ENCODE data around the gene UBC. TPM values are rescaled to one million over a fixed set of nuclear protein-coding genes. Genes with fewer than 3 reads are reported as not detected.

Gene UBC
- total RNA-seq, 4 donors from 2014 or later = 1,267 to 2,383 (median 1,576) TPM

DNA sequence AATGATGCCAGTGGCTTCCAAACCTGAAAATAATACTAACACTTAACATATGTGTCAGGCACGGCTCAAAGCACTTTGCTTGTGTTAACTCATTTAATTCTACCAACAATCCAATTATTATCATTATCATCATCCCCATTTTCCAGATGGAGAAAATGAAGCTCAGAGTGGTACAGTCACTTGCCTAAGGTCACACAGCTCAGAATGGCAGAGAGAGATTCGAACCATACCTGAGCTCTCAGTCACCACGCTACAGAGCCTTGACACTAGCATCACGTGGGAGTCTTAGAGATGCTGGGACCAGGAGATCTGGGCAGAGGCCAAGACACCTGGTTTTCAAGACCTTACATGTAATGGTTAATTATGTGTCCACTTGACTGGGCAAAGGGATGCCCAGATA is 40.3 kb upstream of the UBC start:
- DNase-seq (ENCODE audit: extremely low spot score) = no peak
- H3K9me3 ChIP-seq = no peaks in the 10 kb centered on the region
- H3K36me3 ChIP-seq = peaks cover 47 to 99% (median 94%) of the 10 kb centered on the region in 4 donors
- WGBS = 92% methylated on average over 4 of the region's 4 CpGs
- TF ChIP-seq POLR2A (IDR thresholded peaks at IDR 0.05; ENCODE audit: low read depth) (no peak), EP300 (IDR thresholded peaks at IDR 0.05) (no peak), POLR2AphosphoS5 (IDR thresholded peaks at IDR 0.05) (no peak)
- TF ChIP-seq, protein P1, sequence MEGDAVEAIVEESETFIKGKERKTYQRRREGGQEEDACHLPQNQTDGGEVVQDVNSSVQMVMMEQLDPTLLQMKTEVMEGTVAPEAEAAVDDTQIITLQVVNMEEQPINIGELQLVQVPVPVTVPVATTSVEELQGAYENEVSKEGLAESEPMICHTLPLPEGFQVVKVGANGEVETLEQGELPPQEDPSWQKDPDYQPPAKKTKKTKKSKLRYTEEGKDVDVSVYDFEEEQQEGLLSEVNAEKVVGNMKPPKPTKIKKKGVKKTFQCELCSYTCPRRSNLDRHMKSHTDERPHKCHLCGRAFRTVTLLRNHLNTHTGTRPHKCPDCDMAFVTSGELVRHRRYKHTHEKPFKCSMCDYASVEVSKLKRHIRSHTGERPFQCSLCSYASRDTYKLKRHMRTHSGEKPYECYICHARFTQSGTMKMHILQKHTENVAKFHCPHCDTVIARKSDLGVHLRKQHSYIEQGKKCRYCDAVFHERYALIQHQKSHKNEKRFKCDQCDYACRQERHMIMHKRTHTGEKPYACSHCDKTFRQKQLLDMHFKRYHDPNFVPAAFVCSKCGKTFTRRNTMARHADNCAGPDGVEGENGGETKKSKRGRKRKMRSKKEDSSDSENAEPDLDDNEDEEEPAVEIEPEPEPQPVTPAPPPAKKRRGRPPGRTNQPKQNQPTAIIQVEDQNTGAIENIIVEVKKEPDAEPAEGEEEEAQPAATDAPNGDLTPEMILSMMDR (IDR thresholded peaks at IDR 0.05) = no peak
- H3K27ac ChIP-seq (replicated peaks in 1 of 4) = no peak overlapping the region
- intact Hi-C loops (cut with DNase I) = no loop called here
- H3K4me3 ChIP-seq = no peak overlapping the region
- H3K27me3 ChIP-seq = no peaks in the 10 kb centered on the region
- H3K4me1 ChIP-seq = no peaks in the 10 kb centered on the region

DNA sequence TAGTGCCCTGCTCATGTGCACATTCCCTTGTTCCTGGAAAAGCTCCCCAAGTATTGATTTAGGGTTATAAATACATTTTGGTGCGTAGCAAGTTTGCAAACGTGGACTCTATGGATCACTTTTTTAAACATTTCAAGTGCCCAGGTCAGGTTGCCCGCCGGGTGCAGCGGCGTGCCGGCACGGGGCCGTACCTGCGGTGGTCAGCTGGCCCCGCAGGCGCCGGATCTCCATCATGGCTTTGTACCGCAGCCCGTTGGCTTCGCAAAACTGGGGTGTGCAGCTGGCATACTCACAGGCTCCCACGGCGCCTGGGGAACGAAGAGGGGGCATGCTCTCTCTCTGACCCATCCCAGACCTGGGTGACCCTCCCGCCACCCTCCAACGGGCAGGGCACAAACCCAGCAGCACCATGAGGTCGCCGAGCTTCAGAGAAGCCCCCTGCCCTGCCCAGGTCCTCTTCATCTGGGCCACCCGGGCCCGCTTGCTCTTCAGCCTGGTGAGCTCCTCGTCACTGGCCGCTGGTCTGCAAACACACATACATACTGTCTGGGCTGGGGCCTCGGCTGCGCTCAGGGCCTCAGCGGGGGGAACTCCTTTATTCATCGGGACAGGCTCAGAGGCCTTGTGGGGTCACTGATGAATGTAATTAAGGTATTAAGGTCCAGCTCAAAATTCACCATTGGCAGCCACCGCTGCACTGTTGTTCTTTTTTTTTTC is 39.4 kb upstream of the UBC start:
- Histone ChIP-seq H3K9me3 (no peaks in the 10 kb centered on the region), H3K4me1 (no peaks in the 10 kb centered on the region), H3K27me3 (no peaks in the 10 kb centered on the region), H3K4me3 (no peak overlapping the region), H3K27ac (replicated peaks in 1 of 4) (no peak overlapping the region), H3K36me3 (peaks cover 51 to 100% (median 94%) of the 10 kb centered on the region in 4 donors)
- TF ChIP-seq POLR2AphosphoS5 (IDR thresholded peaks at IDR 0.05) (no peak), POLR2A (IDR thresholded peaks at IDR 0.05; ENCODE audit: low read depth) (no peak), EP300 (IDR thresholded peaks at IDR 0.05) (no peak)
- TF ChIP-seq, protein P1 (IDR thresholded peaks at IDR 0.05) = no peak
- intact Hi-C loops (cut with DNase I) = no loop called here
- no peak for DNase-seq (ENCODE audit: extremely low spot score)
- WGBS = 92% methylated on average over 11 of the region's 32 CpGs

DNA sequence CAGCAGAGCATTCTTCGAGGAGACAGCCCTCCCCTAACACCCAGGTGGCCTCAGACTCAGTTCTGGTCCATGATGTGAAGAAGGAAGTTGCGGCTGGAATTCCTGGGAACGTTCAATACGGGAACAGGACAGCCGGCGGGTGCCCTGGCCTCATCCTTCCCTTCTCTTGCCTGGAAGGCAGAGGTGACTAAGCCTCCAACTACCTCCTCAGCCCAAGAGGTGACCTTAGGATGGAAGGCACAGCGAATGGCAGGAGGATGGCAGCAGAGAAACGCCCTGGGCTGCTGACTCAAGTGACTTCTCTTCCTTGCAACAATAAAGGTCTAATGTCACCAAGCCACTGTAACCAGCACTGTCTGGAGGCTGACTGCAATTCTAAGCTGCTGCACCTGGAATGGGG is 38.4 kb upstream of the UBC start:
- TF ChIP-seq EP300 (IDR thresholded peaks at IDR 0.05) (no peak), POLR2AphosphoS5 (IDR thresholded peaks at IDR 0.05) (no peak), POLR2A (IDR thresholded peaks at IDR 0.05; ENCODE audit: low read depth) (no peak)
- TF ChIP-seq, protein P1 (IDR thresholded peaks at IDR 0.05) = no peak
- Histone ChIP-seq H3K27me3 (no peaks in the 10 kb centered on the region), H3K4me1 (peaks cover 0 to 2% (median 0%) of the 10 kb centered on the region in 4 donors), H3K4me3 (no peak overlapping the region), H3K9me3 (no peaks in the 10 kb centered on the region), H3K27ac (replicated peaks in 1 of 4) (no peak overlapping the region), H3K36me3 (peaks cover 51 to 100% (median 93%) of the 10 kb centered on the region in 4 donors)
- no peak for DNase-seq (ENCODE audit: extremely low spot score)
- 57% methylated on average over 5 of the region's 8 CpGs for WGBS
- intact Hi-C loops (cut with DNase I) = no loop called here

DNA sequence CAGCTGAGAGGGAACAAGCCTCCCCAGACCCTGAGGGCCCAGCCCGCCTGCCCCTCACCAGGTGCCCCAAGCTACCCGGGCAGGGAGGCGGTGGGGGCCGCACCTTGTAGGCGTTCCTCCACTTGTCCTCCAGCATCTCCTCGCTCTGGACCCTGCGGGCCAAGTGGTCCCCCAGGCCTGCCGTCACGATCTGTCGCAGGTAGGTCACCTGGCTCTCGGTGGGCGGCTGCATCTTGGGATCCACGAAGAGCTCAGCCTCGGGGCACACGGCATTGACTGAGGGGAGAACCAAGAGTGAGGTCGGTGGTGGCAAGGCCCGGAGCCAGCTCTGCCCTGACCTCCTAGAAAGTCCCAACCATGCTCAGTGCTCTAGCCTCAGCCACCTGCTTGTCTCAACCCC is 37.8 kb upstream of the UBC start:
- no peaks in the 10 kb centered on the region for H3K9me3 ChIP-seq
- TF ChIP-seq EP300 (IDR thresholded peaks at IDR 0.05) = no peak
- TF ChIP-seq, protein P1 (IDR thresholded peaks at IDR 0.05) = no peak
- TF ChIP-seq POLR2A (IDR thresholded peaks at IDR 0.05; ENCODE audit: low read depth) = no peak
- TF ChIP-seq POLR2AphosphoS5 (IDR thresholded peaks at IDR 0.05) = no peak
- no peak for DNase-seq (ENCODE audit: extremely low spot score)
- 91% methylated on average over 14 of the region's 17 CpGs for WGBS
- no peak overlapping the region for H3K4me3 ChIP-seq
- H3K36me3 ChIP-seq = peaks cover 51 to 100% (median 94%) of the 10 kb centered on the region in 4 donors
- no peaks in the 10 kb centered on the region for H3K27me3 ChIP-seq
- peaks cover 0 to 7% (median 0%) of the 10 kb centered on the region in 4 donors for H3K4me1 ChIP-seq
- intact Hi-C loops (cut with DNase I) = no loop called here
- no peak overlapping the region for H3K27ac ChIP-seq (replicated peaks in 1 of 4)

Measured in esophagus muscularis mucosa (tissue), 4 donors.